Natural killer cell (primary cell): ENCODE results near the gene ARHGEF4. TPM values are rescaled to one million over a fixed set of nuclear protein-coding genes. Genes with fewer than 3 reads are reported as not detected.

Experiments
- ATAC-seq, 3 donors: fragments of 150-1000 bp in 2 of 3; fragments of 200-7000 bp in 1 of 3; cut with Tn5 transposase; 1 replicate in 1 of 3; 2 replicates in 2 of 3; pipeline ENCODE4 v1.10.0; 2021; ENCODE audit warnings: mild to moderate bottlenecking in 2 of 3, moderate library complexity in 2 of 3
- DNase-seq, 2 donors: peaks; one replicate each; pipeline versions ENCODE4 v3.0.0 to v3.0.0-alpha.2; 2013 to 2021; ENCODE audit warnings: mixed read lengths in 1 of 2
- H3K27ac ChIP-seq: one replicate; pipeline ENCODE4 v1.5.1; 2013; ENCODE audit warnings: mild to moderate bottlenecking, low read length
- H3K27me3 ChIP-seq: one replicate; pipeline ENCODE4 v1.6.1; 2013; ENCODE audit warnings: low read length; ENCODE audit not compliant: control insufficient read depth, insufficient read depth
- H3K36me3 ChIP-seq: one replicate; pipeline ENCODE4 v1.6.1; 2013; ENCODE audit warnings: low read length; ENCODE audit not compliant: control insufficient read depth, insufficient read depth
- H3K4me1 ChIP-seq: one replicate; pipeline ENCODE4 v1.6.1; 2013; ENCODE audit warnings: low read length; ENCODE audit not compliant: control insufficient read depth, insufficient read depth
- H3K4me3 ChIP-seq: one replicate; pipeline ENCODE4 v1.5.1; 2013; ENCODE audit warnings: low read length
- H3K9me3 ChIP-seq: one replicate; pipeline ENCODE4 v1.6.1; 2013; ENCODE audit warnings: low read length; ENCODE audit not compliant: control insufficient read depth, insufficient read depth
- H3K27ac Mint-ChIP-seq, 2 donors: one replicate each; pipeline ENCODE4 v1.8.0; 2022; ENCODE audit warnings: mild to moderate bottlenecking in 2 of 2, mixed read lengths in 2 of 2, moderate library complexity in 1 of 2
- H3K27me3 Mint-ChIP-seq, 2 donors: one replicate each; pipeline ENCODE4 v1.8.0; 2022; ENCODE audit warnings: low read depth in 2 of 2, mixed read lengths in 2 of 2
- H3K36me3 Mint-ChIP-seq: one replicate; pipeline ENCODE4 v1.8.0; 2022; ENCODE audit warnings: mixed read lengths
- H3K4me1 Mint-ChIP-seq, 2 donors: one replicate each; pipeline ENCODE4 v1.8.0; 2022; ENCODE audit warnings: mixed read lengths in 2 of 2
- H3K4me3 Mint-ChIP-seq: one replicate; pipeline ENCODE4 v1.8.0; 2022; ENCODE audit warnings: mild to moderate bottlenecking, moderate library complexity, mixed read lengths
- H3K9me3 Mint-ChIP-seq, 2 donors: one replicate each; pipeline ENCODE4 v1.8.0; 2022; ENCODE audit warnings: mixed read lengths in 2 of 2
- CTCF ChIP-seq: fragments of 200-600 bp; IDR thresholded peaks from one replicate; pipeline ENCODE4 v1.8.0; 2022; ENCODE audit warnings: antibody characterized with exemption
- WGBS: methylation state at CpG from one replicate; pipeline ENCODE4 v1.1.7; 2013; ENCODE audit warnings: missing lambda C conversion rate; ENCODE audit not compliant: insufficient coverage; 5-methylcytosine and 5-hydroxymethylcytosine counted together
- intact Hi-C: fragments of 100-400 bp; cut with micrococcal nuclease; formaldehyde crosslinking; loops from one replicate; pipeline ENCODE4 v1.14.2; 2022
- total RNA-seq, 4 donors: library from RNA; stranded (reverse); fragments of 120-200 nt in 1 of 4; gene quantifications; one replicate each; pipeline versions ENCODE4 v1.2.3 to v1.2.4, GENCODE V29; 2013 to 2022

ARHGEF4 gene
- total RNA-seq, 3 donors from 2014 or later (not counting 1 experiment from before 2014, with no cell fraction given) = 0.11 TPM; not detected in 2

GRCh38 chr2:130822766-130823165, 13.9 kb upstream of the ARHGEF4 start:
- Histone ChIP-seq H3K4me1 (peaks cover 17% of the 10 kb centered on the region), H3K27ac (no peak overlapping the region), H3K36me3 (no peaks in the 10 kb centered on the region), H3K9me3 (no peaks in the 10 kb centered on the region), H3K27me3 (no peaks in the 10 kb centered on the region), H3K4me3 (no peak overlapping the region)
- 95% methylated on average over 10 of the region's 10 CpGs for WGBS
- no peaks in the 10 kb centered on the region for H3K9me3 Mint-ChIP-seq
- peak overlapping the region in 1 of 2 donors; percentile 92 for H3K27ac Mint-ChIP-seq
- TF ChIP-seq CTCF = no peak
- ATAC-seq = no peak
- DNase-seq = no peak
- H3K4me1 Mint-ChIP-seq = peaks cover 7 to 13% of the 10 kb centered on the region in 2 donors
- H3K27me3 Mint-ChIP-seq = peaks cover 3 to 8% of the 10 kb centered on the region in 2 donors
- H3K4me3 Mint-ChIP-seq = no peak overlapping the region
- no peaks in the 10 kb centered on the region for H3K36me3 Mint-ChIP-seq
- intact Hi-C loops = no loop called here

- no peak overlapping the region for H3K27ac ChIP-seq
- 87% methylated on average over 10 of the region's 10 CpGs for WGBS
These were observed 13.4 kb upstream of the ARHGEF4 start for GRCh38 chr2:130823171-130823885.

GRCh38 chr2:130823886-130824491, 12.7 kb upstream of the ARHGEF4 start:
- DNase-seq (no peak), ATAC-seq (peak in 1 of 3 donors; percentile 41)
- Histone ChIP-seq H3K27ac (no peak overlapping the region), H3K9me3 (no peaks in the 10 kb centered on the region), H3K4me1 (peaks cover 17% of the 10 kb centered on the region), H3K27me3 (no peaks in the 10 kb centered on the region), H3K36me3 (no peaks in the 10 kb centered on the region), H3K4me3 (no peak overlapping the region)
- Mint-ChIP-seq H3K27ac (peak overlapping the region; percentile 66 to 92), H3K4me1 (peaks cover 7 to 13% of the 10 kb centered on the region in 2 donors), H3K27me3 (no peaks in the 10 kb centered on the region), H3K9me3 (no peaks in the 10 kb centered on the region), H3K36me3 (no peaks in the 10 kb centered on the region), H3K4me3 (no peak overlapping the region)
- WGBS = 78% methylated on average over 10 of the region's 10 CpGs
- intact Hi-C loops = no loop called here
- TF ChIP-seq CTCF = no peak

More at GRCh38 chr2:130823171-130823885, 13.4 kb upstream of the ARHGEF4 start:
- TF ChIP-seq CTCF = no peak
- peaks cover 17% of the 10 kb centered on the region for H3K4me1 ChIP-seq
- H3K27me3 ChIP-seq = no peaks in the 10 kb centered on the region
- peaks cover 7 to 13% of the 10 kb centered on the region in 2 donors for H3K4me1 Mint-ChIP-seq
- DNase-seq (no peak), ATAC-seq (no peak)
- no peak overlapping the region for H3K4me3 Mint-ChIP-seq
- H3K4me3 ChIP-seq = no peak overlapping the region
- H3K36me3 ChIP-seq = no peaks in the 10 kb centered on the region
- no peaks in the 10 kb centered on the region for H3K9me3 ChIP-seq
- no peaks in the 10 kb centered on the region for H3K36me3 Mint-ChIP-seq
- peak overlapping the region in 1 of 2 donors; percentile 92 for H3K27ac Mint-ChIP-seq
- intact Hi-C loops = no loop called here
- H3K27me3 Mint-ChIP-seq = peaks cover 3 to 6% of the 10 kb centered on the region in 2 donors
- H3K9me3 Mint-ChIP-seq = no peaks in the 10 kb centered on the region
